HG03039 (cell line): ENCODE measurements around the gene TNFSF4.
A peak's percentile ranks its signal among the peaks of the same experiment; 100 is the strongest.

Source experiments
- ATAC-seq: cut with Tn5 transposase; IDR thresholded peaks from one replicate; pipeline ENCODE4 v1.9.1; 2021; ENCODE audit warnings: mild to moderate bottlenecking, moderate library complexity; ENCODE audit not compliant: unreplicated experiment

Gene TNFSF4

DNA sequence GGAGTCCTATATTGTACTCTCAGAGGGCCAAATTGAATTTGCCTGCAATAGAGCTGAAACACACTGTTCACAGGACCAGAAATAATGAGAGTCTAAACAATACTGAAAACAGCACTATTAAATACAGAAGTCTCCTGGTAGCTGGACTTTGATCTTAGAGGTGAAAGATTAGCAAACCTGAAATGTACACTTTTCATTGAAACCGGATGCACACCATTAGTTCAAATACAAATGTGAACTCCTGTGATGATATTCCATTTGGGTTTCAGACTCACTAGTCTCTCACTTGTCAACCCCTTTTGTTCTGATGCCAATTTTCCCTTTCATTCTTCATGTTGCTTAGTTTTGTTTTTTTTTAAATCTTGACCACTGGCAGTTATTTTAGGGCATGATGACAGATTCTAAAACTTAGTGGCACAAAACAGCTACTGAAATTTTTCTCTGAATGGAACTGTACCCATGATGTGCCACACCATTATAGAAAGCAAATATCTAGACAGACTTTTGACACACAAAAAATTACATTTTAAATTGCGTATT lies 5.9 kb upstream of the TNFSF4 start:
- ATAC-seq: peak; percentile 74

DNA sequence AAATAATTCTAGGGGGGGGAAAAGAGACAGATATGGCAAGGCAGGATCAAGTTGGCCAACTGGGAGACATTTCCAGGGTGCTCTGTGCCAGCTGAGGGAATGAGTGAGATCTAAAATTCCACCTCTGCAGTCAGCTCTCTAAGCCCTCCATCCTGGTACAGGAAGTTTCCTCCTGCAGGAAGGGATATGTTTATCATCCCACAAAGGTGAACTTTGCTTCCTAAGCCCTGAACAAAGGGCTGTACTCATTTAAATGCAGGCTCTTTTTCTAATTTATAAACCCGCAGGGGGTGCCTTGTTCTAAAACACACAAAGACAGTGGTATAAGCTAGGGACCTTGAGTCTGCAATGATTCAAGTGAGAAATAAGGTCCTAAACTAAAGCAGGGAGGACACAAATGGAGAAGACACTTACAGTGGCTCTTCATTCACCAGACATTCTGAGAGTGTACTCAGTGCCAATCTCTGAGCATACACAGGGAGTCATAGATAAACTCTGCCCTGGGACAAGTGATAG lies 3.6 kb upstream of the TNFSF4 start:
- ATAC-seq: no peak

DNA sequence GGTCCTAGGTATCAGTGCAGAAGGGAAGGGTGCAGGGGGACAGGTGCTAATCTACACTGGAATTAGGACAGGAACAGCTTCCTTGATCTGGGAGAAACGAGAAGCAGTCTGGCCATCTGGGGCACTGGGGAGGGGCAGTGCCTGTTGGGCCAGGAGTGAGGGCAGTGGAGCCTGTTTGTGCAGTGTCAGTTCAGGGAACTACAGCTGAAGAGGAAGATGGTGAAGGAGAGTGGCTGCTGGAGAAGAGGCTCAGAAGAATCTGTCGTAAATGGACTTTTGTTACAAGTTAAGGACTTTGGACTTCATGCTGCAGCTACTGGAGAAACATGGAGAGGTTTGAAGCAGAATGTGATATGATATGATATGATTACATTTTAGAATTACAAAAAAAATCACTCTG lies 3.2 kb upstream of the TNFSF4 start:
- ATAC-seq: no peak

DNA sequence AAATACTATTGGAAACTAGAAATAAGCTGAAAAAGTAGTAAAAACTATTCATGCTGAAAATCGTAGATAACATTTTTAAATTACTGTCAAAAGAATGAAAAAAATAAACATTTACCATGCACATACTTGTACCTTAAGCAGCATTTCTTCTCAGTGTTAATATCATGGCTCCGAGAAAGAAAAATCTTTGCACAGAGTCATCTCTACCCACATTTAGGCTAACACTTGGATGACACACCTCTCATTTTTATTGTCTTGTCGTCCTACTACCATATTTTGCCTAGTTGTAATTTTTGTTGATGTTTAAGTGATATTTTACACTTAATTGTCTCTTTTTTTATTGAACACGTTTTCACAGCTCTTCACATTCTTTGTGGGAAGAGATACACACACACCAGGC lies 1.7 kb upstream of the TNFSF4 start:
- no peak for ATAC-seq

- no peak for ATAC-seq
Observed at GRCh38 chr1:173208146-173208545, 1.0 kb upstream of the TNFSF4 start.

GRCh38 chr1:173205146-173206051 lies 1.7 kb downstream of the TNFSF4 start:
- ATAC-seq: no peak

DNA sequence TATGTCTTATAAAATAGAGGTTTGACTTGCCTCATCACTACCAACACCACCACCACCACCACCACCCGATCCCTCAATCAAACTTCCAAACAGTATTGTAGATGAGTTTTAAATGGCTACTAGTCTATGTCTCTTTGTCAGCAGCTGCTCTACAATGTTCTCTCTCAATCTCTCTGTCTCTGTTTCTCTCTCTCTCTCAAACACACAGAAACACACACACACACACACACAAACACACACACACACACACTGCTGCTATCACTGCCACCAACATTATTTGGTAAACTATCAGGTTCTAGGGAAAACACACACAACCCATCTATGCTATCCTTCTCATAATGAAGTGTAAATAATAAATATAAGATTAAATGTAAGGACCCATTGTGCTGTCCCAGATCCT lies 2.4 kb downstream of the TNFSF4 start:
- no peak for ATAC-seq

DNA sequence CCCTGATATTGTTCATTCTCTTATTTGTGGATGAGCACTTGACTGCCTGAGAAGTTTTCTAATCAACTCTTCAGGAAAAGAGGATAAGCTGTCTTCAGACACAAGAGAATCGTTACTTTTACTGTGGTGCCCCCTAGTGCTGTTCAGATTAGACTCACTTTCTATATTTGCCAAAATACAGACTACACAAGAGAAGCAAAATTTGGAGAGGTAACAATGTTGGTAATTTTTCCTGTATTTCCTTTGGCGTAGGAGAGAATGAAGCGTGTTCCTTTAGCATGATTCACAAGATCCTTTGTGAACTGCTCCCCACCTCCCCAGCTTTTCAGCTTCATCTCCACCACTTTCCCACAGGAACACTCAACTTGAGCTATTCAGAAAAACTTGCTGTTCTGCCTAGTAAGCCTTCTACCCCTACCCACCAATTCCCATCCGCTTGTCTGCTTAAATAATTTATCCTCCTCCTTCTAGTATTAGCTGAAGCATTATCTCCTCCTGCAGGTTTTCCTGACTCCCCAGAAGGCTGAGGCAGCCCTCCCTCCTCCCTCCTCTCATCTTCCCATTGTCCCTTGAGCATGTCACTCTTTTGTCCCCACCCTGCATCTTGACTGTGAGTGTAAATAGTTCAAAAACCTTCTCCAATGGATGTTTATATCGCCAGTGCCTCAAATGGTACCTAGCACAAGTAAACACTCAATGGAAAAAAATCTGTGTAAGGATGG lies 4.5 kb downstream of the TNFSF4 start:
- no peak for ATAC-seq

- ATAC-seq: no peak
Observed at GRCh38 chr1:173201969-173202368, 5.2 kb downstream of the TNFSF4 start.

- ATAC-seq: peak; percentile 71
Observed at GRCh38 chr1:173195596-173196088, 11.5 kb downstream of the TNFSF4 start.

- no peak for ATAC-seq
Observed at GRCh38 chr1:173193639-173194038, 13.5 kb downstream of the TNFSF4 start.

- ATAC-seq: no peak
Observed at GRCh38 chr1:173191011-173191705, 16.0 kb downstream of the TNFSF4 start.

DNA sequence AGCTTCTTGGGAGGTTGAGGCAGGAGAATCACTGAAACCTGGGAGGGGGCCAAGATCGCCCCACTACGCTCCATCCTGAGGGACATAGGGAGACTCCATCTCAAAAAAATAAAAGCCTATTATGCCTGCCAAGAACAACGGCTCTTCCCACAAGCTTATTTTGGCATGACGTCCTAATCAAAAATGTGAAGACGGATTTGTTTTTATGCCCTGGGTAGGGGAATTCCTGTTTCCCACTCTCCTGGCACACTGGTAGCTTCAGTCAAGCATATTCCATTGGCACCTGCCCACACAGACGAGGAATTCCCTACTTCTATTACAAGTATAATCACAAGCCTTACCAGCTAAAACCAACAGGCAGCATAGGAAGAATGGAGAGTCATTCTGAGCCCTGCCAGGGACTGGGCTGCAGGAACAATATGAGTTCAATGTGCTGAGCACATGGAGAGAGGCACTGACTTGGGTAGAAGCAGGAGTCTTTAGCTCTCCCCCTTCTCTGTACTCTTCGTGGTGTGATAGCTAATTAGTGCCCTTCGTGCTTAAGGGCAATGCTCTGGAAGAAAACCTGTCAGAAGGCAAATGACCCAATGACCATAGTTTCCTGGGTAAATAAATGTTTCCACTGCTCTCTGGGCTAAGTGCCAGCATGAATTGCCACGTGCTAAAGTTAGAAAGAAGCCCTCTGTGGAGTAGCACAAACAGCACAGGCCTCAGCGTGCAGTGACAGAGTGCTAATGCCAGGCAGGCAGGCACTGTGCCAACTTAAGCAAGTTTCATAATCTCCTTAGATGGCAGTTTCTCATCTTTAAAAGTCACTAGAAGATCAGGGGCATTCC lies 16.8 kb downstream of the TNFSF4 start:
- no peak for ATAC-seq

GRCh38 chr1:173187671-173188237 lies 19.4 kb downstream of the TNFSF4 start:
- ATAC-seq: no peak

DNA sequence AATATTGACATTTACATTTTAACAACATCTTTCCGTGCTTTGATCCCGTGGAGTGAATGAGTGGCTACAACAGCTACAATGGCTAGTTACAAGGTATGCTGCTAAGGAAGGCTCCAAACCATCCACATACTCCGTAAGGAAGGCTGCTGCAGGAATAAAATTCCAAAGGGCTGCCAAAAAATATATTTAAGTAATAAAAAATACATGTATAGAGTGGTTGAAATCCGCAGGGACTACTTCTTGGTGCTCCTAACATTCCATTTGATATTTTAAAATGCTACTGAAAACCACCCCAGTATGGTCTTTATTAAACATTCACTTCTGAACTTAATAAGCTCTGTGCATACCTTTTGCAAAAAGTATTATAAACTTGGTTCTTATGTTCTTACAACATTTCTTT lies 25.3 kb downstream of the TNFSF4 start:
- no peak for ATAC-seq

DNA sequence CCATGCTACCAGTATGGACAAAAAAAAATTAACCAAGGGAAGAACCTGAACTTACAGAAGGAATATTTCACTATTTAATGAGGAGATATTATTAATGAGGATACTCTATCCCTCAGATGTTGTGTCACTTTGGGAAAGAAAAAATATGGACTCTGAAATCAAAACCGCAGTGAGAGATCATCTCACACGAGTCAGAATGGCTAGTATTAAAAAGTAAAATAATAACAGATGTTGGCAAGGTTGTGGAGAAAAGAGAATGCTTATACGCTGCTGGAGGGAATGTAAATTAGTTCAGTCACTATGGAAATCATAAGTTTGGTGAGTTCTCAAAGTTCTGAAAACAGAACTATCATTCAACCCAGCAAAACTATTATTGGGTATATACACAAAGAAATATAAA lies 30.9 kb downstream of the TNFSF4 start:
- ATAC-seq: no peak

- no peak for ATAC-seq
Observed at GRCh38 chr1:173175514-173176145, 31.5 kb downstream of the TNFSF4 start.

DNA sequence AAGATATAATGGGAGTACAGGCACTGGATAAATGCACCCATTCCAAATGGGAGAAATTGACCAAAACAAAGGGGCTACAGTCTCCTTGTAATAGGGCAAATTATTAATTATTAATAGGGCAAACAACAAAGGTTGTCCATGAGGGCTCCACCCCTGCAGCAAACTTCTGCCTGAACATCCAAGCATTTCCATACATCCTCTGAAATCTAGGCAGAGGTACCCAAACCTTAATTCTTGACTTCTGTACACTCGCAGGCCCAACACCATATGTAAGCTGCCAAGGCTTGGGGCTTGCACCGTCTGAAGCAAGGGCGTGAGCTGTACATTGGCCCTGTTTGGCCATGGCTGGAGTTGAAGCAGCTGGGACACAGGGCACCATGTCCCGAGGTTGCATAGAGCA lies 33.7 kb downstream of the TNFSF4 start:
- ATAC-seq: no peak

GRCh38 chr1:173171152-173171551 lies 36.0 kb downstream of the TNFSF4 start:
- ATAC-seq: no peak
